Measurements from ENCODE around the gene TEX11.
"Not testable (repeated sequence)": the region's sequence is repeated elsewhere in the genome, so short reads cannot be mapped to it uniquely, and the experiment has no call there.

The TEX11 gene

DNA sequence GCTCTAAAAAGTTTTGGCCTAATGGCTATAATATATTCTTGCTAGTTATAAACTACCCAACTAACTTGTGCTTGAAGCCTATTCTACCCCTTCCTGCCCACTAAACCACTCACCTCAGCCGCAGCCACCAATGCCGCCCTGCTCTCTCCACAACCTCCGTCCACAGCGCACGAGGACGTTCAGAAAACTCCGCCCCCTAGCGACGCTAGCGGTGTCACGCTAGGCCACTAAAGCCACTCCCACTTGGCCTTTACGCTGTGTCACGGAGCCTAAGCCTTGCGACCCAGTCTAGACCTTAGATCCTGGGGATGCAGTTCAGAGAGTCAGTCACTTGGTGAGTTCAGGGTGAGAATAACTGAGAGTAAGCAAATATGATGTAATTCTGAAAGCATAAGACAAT lies at the start of gene TEX11:
TEX11 (minus strand) TSS at position 171 of the 400 bp plus-strand sequence. CDS start 922 bp downstream, outside the sequence.
- DNase-seq = no peak

DNA sequence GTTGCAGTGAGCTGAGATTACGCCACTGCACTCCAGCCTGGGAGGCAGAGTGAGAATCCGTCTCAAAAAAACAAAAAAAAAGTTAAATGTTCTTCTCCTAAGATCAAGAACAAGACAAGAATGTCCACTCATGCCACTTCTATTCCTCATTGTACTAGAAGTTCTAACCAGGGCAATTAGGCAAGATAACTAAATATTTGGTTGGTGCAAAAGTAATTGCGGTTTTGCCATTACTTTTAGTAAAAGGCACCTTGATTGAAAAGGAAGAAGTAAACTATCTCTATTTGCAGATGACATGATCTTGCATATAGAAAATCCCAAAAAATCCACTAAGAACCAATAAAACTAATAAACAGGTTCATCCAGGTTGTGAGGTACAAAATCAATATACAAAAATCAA lies 46.4 kb upstream of the TEX11 start:
- no peak for DNase-seq

DNA sequence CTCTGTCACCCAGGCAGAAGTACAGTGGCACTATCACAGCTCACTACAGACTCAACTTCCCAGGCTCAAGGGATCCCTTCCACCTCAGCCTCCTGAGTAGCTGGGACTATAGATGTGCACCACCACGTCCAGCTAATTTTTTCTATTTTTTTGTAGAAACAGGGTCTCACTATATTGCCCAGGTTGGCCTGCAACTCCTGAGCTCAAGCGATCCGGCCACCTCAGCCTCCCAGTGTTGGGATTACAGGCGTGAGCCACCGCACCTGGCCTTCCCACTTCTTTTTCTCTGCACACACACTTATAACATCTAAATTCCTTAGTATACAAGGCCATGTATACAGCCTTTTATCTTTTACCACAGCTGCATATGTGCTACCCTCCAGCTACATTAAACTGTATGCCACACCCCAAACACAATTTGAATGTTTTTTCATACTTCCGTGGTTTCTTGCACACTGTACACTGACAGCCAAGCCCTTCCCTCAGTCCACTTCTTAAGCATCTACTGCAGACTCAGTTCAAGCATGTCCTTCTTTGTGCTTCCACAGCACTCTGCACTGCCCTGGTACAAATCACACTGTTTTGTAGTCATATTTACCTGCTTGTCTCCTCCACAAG lies 15.9 kb upstream of the TEX11 start:
- no peak for DNase-seq

DNA sequence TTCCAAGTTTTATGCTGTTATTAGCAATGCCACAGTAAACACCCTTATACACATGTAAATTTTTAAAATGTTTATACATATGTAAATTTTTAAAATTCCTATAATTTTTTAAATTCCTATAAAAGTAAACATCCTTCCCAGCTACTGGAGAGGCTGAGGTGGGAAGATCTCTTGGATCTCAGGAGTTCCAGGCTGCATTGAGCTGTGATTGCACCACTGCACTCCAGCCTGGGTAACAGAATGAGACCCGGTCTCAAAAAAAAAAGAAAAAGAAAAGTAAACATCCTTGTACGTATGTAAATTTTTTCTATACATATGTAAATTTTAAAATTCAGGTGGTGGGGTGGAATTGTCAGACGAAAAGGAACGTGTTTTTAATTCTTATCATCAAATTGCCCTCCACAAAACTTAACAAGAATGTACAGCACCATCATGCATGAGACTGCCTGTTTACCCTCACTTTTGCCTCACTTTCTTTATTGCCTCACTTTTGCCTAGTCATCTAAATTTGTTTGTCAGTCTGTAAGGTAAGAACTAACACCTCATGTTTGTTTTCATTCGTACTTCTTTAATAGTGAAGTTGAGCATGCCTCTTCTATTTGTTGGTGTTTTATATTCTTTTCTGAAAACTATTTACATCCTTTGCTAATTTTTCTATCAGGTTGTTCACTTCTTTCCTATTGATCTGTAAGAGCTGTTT lies 14.4 kb upstream of the TEX11 start:
- no peak for DNase-seq

DNA sequence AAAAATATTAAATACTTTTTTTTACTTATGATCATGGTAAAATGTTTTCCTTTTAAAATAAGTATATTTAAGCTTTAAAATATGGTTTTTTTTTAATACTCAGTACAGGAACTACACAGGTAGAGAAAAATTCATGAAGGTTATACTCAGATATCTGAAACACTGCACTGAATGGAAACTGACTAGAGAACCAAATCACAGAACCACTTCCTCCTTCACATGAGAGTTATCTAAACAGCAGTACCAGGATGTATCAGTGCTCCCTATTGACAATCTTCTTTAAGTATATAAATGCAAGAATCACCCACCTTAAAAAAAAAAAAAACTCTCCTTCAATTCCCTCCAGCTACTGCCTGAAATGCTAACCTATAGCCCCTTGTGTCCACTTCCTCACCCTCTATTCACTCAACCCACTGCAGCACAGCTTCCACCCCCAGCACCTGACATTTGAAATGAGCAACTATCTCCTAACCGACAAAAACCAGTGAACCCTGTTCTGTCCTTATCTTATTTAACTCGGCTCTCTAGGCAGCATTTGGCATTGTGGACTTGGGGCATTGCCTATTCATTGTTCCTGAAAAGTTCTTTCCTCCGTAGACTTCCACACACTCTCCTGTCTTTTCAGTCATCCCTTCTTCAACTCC lies 13.3 kb upstream of the TEX11 start:
- no peak for DNase-seq

DNA sequence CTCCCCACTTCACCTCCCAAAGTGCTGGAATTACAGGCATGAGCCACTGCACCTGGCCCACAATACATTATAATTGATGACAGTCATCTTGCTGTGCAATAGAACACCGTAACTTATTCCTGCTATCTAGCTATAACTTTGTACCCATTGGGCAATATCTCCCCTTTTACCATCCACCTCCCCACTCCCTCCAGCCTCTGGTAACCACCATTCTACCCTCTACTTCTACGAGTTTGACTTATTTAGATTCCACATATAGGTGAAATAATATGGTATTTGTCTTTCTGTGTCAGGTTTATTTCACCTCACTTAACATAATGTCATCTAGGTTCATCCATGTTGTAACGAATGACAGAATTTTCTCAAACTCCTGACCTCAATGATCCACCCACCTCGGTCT lies 8.2 kb upstream of the TEX11 start:
- DNase-seq = no peak

DNA sequence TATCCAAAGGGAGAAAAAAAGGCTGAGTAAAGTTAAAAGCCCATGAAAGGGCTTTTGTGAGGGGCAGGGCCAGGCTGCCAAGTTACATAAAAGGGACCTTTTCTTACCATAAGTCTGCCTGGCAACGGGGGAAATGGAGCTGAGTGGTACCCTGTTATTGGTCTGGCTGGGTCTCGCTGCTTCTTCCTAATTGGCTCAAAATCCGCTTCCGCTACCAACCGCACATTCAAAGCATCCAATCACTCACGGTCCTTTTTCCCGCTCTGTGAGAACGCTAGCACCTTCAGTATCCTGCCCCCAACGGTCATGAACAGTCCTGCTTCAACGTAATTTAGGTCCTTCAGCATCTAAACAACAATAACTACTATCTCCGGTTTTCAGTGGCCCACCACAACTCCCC lies 611 bp downstream of the TEX11 start:
- DNase-seq = no peak

DNA sequence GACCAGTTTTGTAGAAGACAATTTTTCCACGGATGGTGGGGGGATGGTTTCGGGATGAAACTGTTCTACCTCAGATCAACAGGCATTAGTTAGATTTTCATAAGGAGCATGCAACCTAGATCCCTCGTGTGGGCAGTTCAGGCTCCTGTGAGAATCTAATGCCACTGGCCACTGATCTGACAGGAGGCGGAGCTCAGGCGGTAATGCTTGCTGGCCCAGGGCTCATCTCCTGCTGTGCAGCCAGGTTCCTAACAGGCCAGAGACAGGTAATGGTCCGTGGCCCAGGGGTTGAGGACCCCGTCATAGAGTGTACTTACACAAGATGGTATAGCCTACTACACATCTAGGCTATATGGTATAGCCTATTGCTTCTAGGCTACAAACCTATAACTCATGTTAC lies 7.0 kb downstream of the TEX11 start:
- no peak for DNase-seq

DNA sequence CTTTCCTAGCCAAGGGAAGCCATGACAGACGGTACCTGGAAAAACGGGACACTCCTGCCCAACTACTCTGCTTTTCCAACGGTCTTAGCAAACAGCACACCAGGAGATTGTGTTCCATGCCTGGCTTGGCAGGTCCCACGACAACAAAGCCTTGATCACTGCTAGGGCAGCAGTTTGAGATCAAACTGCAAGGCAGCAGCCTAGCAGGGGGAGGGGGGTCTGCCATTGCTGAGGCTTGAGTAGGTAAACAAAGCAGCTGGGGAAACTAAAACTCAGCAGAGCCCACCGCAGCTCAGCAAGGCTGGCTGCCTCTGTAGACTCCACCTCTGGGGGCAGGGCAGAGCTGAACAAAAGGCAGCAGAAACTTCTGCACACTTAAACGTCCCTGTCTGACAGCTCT lies 18.1 kb downstream of the TEX11 start:
- DNase-seq = not testable (repeated sequence)

DNA sequence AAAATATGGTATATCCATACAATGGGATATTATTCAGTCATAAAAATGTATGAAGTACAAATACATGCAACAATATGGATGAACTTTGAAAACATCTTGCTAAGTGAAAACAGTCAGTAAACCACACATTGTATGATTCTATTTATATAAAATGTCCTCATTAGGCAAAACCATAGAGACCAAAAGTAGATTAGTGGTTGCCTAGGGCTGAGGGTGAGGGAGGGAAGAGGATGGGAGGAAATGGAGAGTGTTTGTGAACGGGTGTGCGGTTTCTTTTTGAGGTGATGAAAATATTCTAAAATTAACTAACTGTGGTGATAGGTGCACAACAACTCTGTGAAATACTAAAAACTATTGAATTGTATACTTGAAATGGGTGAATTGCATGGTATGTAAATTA lies 29.6 kb downstream of the TEX11 start:
- DNase-seq = no peak

DNA sequence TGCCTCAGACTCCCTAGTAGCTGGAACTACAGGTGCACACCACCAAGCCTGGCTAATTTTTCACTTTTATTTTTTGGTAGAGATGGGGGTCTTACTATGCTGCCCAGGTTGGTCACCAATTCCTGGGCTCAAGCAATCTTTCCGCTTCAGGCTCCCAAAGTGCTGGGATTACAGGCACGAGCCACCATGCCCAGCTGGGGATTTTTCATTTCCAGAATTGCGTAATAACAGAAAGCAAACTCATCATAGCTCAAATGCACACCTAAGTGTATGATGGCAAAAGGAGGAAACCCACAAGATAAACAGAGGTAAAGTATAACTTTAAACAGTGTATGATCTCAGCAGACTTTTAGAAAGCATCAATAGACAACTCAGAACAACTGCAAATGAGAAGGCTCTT lies 56.2 kb downstream of the TEX11 start:
- no peak for DNase-seq

DNA sequence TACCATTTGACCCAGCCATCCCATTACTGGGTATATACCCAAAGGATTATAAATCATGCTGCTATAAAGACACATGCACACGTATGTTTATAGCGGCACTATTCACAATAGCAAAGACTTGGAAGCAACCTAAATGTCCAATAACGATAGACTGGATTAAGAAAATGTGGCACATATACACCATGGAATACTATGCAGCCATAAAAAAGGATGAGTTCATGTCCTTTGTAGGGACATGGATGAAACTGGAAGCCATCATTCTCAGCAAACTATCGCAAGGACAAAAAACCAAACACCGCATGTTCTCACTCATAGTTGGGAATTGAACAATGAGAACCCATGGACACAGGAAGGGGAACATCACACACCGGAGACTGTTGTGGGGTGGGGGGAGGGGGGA lies 64.4 kb downstream of the TEX11 start:
- DNase-seq = not testable (repeated sequence)

DNA sequence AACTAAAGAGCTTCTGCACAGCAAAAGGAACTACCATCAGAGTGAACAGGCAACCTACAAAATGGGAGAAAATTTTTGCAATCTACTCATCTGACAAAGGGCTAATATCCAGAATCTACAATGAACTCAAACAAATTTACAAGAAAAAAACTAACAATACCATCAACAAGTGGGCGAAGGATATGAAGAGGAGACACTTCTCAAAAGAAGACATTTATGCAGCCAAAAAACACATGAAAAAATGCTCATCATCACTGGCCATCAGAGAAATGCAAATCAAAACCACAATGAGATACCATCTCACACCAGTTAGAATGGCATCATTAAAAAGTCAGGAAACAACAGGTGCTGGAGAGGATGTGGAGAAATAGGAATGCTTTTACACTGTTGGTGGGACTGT lies 64.9 kb downstream of the TEX11 start:
- not testable (repeated sequence) for DNase-seq

DNA sequence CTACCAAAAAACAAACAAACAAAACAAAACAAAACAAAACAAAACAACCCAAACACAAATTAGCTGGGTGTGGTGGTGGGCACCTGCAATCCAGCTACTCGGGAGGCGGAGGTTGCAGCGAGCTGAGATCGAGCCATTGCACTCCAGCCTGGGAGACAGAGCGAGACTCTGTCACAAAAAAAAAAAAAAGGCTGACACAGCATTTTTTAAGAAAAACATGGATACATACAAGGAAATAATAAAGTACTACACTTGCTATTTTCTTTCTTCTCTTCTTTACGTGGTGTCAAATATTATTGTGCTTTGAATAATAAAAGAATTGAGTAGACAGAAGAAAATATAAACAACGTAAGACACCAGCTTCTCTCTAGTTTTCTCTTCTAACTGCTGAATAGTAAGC lies 73.9 kb downstream of the TEX11 start:
- no peak for DNase-seq

DNA sequence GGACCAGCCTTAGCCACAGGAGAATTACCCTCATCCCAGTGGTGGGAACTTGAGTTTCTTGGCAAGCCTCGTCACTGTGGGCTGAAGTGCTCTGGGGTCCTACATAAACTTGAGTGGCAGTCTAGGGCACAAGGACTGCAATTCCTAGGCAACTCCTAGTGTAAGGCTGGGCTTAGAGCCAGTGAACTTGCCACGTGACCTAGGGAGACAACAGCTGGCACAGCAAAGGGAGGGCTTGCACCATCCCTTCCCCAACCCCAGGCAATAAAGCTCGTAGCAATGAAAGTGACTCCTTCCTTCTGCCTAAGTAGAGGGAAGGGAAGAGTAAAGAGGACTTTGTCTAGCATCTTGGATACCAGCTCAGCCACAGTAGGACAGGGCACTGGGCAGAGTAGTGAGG lies 81.8 kb downstream of the TEX11 start:
- no peak for DNase-seq

DNA sequence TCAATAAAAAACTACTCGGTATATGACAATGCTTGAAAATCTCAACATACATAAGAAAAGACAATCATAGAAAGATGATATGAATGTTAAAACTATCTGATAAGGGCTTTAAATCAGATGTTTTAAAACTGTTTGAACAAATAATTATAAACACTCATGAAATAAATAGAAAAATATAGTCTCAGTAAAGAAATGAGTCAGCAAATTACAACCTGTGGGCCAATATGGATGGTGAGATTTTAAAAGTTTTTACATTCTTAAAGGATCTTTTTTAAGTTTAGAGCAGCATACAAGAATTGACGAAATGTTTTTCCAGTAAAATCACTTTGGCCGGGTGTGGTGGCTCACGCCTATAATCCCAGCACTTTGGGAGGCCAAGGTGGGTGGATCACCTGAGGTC lies 83.1 kb downstream of the TEX11 start:
- no peak for DNase-seq

DNA sequence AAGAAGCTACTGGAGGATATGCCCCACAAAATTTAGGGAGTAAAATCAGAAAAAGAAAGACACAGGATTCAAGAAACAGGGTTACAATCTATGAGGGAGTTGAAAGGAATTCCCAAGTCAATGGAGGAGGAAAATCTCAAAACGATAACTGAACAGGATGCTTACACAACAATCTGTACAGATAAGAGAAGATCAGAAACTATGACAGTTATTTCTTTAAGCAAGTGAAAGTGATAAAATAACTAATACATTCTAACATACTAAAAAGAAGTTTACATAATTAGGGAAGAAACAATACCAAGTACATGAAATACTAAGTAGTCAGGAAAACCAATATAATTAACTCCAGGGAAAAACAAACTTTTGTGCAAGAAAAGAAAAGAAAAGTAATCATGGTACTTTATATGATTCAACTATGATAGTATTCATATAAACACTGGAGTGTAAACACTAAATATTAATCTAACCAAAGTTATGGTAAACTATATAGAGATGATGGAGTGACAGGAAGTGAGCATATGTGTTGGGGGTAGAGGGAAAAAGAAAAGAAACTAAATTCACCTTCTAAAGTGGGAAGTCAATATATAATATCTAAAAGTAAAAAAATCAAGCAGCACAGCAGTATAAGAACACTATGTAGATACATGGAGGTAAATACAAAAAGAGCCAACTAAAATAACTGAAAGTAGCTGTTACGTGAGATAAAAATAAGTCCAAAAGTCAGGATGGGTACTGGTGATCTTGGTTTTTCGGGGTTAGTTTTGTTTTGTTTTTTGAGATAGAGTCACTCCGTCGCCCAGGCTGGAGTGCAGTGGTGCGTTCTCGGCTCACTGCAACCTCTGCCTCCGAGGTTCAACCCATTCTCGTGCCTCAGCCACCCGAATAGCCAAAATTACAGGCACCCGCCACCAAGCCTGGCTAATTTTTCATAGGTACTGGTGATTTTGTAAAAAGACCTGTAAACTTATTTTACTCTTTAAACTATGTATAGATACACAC lies 99.3 kb downstream of the TEX11 start:
- DNase-seq = no peak

DNA sequence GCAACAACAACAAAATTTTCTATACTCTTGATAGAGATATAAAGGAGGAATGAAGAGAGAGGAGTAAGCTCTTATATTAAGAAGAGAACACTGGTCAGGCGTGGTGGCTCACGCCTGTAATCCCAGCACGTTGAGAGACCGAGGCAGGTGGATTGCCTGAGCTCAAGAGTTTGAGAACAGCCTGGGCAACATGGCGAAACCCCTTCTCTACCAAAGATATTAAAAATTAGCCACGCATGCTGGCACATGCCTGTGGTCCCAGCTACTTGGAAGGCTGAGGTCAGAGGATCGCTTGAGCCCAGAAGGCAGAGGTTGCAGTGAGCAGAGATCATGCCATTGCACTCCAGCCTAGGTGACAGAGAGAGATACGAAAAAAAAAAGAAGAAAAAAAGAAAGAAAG lies 102.4 kb downstream of the TEX11 start:
- no peak for DNase-seq

DNA sequence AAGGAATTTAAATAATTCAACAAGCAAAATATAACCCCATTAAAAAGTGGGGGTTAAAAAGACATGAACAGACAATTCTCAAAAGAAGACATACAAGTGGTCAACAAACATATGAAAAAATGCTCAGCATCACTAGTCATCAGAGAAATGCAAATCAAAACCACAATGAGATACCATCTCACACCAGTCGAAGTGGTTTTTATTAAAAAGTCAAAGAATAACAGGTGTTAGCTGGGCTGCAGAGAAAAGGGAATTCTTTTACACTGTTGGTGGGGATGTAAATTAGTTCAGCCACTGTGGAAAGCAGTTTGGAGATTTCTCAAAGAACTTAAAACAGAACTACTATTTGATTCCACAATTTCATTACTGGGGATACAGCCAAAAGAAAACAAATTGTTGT lies 111.8 kb downstream of the TEX11 start:
- DNase-seq = not testable (repeated sequence)

DNA sequence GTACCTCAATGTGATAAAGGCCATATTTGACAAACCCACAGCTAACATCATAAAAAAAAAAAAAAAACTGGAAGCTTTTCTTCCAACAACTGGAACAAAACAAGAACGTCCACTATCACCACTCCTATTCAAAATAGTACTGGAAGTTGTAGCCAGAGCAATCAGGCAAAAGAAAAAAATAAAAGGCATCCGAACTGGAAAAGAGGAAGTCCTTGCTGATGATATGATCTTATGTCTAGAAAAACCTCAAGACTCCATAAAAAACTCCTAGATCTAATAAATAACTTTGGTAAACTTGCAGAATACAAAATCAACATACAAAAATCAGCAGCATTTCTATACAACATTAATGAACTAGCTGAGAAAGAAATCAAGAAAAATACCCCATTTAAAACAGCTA lies 134.3 kb downstream of the TEX11 start:
- no peak for DNase-seq

DNA sequence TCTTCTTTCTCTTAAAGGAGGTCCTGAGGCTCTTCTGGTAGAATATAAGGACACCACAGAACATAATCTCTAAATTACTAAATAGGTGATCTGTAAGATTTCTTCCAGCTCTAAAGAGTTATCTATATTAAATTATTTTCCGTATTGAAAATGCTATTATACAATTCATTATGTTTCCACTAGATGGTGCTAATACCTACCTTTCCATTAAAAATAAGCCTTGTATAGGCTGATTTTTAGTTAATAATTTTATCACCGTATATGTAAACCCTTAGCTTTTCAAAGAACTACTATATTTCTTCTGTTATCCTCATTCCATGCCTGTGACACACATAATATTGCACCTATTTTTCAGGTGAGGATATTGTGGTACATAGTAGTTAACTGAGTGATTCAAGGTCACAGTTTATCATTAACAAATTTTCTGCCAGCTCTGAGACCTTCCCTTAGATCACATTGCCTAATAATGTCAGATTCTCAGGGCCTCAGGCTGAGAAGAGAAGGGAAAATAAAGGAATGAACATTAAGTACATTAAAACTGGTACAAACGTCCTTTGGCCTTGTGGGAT lies 138.8 kb downstream of the TEX11 start:
- DNase-seq = no peak

DNA sequence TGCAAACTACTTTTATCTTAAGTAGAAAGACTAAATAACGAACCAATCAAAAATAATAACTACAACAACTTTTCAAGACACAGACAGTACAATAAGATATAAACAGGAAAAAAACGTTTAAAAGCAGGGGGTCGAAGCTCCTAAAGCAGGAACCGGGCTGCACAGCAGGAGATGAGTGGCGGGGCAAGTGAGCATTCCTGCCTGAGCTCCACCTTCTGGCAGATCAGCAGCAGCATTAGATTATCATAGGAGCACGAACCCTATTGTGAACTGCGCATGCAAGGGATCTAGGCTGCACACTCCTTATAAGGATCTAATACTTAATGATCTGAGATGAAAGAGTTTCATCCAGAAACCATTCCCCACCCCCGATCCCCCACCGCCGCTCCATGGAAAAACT lies 146.2 kb downstream of the TEX11 start:
- no peak for DNase-seq

DNA sequence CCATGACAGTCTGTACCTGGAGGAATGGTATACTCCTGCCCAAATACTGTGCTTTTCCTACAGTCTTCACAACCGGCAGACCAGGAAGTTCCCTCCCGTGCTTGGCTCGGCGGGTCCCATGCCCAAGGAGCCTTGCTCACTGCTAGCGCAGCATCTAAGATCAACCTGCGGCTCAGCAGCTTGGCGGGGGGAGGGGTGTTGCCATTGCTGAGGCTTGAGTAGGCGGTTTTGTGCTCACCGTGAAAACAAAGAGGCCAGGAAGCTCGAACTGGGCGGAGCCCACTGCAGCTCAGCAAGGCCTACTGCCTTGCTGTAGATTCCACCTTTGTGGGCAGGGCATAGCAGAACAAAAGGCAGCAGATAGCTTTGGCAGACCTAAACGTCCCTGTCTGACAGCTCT lies 152.7 kb downstream of the TEX11 start:
- no peak for DNase-seq
